ENCODE measurements around the gene UBXN4. TPM values are rescaled to one million over a fixed set of nuclear protein-coding genes. Genes with fewer than 3 reads are reported as not detected.

The UBXN4 gene
- total RNA-seq, 4 donors from 2014 or later: 60.1 to 86.7 (median 75.1) TPM

DNA sequence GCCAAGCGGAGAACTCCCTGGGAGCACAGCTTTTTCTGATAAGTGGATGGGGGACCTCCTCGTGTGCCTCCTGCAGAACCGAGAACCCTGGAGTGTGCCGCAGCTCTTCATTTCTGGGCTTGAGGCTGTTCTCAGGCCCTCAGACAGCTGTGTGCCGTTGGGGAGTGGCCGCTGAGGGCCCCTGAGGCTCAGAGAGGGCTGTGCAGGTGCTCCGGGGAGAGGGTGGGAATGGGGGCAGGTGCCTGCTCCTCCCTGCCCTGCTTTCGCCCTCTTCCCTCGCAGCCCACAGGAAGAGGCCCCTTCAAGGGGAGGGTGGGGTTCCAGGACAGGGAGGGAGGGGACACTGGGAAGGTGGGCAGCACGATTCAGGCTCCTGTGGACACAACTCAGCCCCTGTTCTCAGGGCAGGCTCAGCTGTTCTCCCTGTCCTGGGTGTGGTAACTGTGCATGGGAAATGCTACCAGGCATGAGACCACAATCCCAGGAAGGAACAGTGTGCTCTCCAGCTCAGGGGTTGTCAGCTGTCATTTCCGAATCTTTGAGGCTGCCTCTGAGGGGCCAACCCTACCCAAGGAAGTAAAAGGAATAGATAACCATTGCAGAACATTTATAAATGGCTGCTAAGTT lies 84.0 kb downstream of the UBXN4 start:
- TF ChIP-seq, protein P1, sequence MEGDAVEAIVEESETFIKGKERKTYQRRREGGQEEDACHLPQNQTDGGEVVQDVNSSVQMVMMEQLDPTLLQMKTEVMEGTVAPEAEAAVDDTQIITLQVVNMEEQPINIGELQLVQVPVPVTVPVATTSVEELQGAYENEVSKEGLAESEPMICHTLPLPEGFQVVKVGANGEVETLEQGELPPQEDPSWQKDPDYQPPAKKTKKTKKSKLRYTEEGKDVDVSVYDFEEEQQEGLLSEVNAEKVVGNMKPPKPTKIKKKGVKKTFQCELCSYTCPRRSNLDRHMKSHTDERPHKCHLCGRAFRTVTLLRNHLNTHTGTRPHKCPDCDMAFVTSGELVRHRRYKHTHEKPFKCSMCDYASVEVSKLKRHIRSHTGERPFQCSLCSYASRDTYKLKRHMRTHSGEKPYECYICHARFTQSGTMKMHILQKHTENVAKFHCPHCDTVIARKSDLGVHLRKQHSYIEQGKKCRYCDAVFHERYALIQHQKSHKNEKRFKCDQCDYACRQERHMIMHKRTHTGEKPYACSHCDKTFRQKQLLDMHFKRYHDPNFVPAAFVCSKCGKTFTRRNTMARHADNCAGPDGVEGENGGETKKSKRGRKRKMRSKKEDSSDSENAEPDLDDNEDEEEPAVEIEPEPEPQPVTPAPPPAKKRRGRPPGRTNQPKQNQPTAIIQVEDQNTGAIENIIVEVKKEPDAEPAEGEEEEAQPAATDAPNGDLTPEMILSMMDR (IDR thresholded peaks at IDR 0.05): no peak
- ATAC-seq (ENCODE audit: low FRiP score) (no peak), DNase-seq (ENCODE audit: low spot score) (no peak)

DNA sequence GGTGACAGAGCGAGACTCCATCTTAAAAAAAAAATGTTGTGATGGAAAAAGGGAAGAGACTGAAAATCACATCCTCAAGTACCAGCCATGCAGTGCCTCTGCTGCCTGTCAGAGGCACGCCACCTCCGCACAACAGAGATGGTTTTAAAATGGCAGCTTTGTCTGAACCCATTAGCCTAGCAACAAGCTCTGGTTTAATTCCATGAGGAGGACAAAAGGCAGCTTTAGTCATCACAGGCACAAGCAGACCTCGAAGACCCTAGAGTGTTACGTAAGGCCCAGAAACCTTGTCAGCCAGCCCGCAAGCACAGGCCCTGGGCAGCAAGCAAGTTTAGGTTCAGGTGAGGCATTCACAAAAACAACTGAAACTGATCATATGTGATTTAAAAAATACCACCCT lies 84.9 kb downstream of the UBXN4 start:
- DNase-seq (ENCODE audit: low spot score): no peak
- TF ChIP-seq, protein P1 (IDR thresholded peaks at IDR 0.05): no peak
- ATAC-seq (ENCODE audit: low FRiP score): no peak

DNA sequence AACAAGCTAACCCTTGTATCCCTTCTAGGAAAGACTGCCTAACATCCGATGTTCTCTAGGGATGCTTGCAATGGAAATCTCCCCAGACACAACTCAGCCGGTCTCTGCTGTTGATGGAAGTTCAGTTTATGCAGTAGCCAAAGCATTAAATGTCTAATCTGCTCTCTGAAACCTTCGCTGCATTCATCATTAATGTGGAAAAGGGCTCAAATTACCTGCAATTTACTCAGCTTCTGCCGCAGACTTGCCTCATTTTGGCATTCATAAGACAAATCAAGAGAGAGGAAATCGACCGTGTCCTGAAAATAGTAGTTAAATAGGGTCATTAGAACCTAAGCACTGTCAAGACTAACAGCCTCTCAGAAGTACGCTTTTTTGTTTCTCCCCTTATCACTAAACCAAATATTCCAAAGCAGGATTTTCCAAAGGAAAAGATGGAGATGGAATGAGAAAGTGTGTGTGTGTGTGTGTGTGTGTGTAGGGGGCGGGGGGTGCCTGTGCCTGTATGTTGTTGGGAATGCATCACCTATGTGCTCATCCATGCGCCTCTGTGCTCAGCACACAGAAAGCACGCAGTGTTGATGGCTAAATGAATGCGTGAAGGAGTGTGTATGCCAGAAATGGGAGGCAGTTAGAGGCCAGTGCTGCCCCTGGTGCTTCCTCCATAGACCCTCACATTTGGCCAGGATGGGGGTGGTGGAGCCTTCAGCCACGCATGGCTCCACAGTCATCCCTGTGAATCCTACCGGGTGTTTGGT lies 87.9 kb downstream of the UBXN4 start:
- no peak for DNase-seq (ENCODE audit: low spot score)
- ATAC-seq (ENCODE audit: low FRiP score): no peak
- TF ChIP-seq, protein P1 (IDR thresholded peaks at IDR 0.05): no peak

DNA sequence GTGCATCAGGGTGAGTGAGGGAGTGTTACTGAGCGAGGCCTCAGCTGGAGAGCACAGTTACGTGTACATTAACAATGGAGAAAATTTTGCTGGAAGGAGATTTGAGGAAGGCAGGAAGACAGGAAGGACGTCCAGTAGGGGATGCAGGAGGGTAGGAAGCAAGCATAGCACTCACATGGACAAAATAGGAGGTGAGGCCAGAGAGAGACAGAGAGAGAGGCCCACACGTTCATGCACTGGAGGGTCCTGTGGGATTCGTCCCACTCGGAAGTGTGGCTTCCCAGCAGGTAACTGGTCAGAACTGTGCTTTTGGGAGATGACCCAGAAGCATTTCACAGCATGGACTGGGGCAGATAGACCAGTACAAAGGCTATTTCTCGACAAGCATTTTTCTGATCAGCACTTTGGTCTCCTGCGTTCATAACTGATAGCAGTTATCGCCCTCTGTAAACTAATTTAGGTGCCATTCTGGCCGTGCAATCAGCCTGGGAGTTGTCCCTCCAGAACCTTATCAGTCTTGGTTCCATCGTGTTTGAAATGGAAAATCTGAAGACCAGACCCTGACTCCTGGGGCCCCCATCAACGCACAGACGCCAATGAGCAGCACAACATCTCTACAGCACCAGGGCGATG lies 89.6 kb downstream of the UBXN4 start:
- ATAC-seq (ENCODE audit: low FRiP score) (no peak), DNase-seq (ENCODE audit: low spot score) (no peak)
- TF ChIP-seq, protein P1 (IDR thresholded peaks at IDR 0.05): no peak

DNA sequence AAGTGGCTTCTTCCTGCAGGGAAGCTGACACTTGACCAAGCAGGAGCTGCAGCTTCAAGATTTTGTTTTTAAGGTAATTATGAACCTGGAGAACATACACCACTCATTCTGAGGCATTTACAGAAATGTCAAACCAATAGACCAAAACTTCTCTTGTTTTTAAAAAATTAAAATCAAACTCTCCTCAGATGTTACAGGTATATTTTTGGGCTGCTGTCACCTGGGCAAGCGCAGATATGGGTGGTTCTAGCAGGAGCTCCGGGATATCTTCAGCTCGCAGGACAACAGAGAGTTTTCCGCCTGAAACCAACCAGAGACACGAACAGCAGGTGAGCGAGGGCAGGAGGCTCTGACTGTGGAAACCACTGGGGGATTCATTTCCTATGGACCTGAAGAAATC lies 91.2 kb downstream of the UBXN4 start:
- no peak for ATAC-seq (ENCODE audit: low FRiP score)
- TF ChIP-seq, protein P1 (IDR thresholded peaks at IDR 0.05): no peak
- DNase-seq (ENCODE audit: low spot score): no peak

Small RNAs within 50 kb of the gene (small RNA-seq; reads per million reads assigned to genes)
- gene RF00019: not detected

Other genes starting within 250 kb of the UBXN4 start
- 1 to 10 TPM; 3.3 to 4.0 (median 3.9) TPM for gene ZRANB3, start 210.6 kb upstream of the UBXN4 start, total RNA-seq
- 10 to 100 TPM; 11.1 to 17.5 (median 15.7) TPM for gene R3HDM1, start 210.4 kb upstream of the UBXN4 start, total RNA-seq
- gene LCT, start 95.3 kb downstream of the UBXN4 start, total RNA-seq: under 1 TPM in 1 of 4 donors, not detected in 3; 0.09 TPM
- gene MCM6, start 134.6 kb downstream of the UBXN4 start, total RNA-seq: 10 to 100 TPM in 3 of 4 donors, 1 to 10 TPM in 1; 8.5 to 13.1 (median 12.2) TPM
- 10 to 100 TPM; 59.3 to 76.3 (median 68.2) TPM for gene DARS1, start 243.8 kb downstream of the UBXN4 start, total RNA-seq

Data from omental fat pad (tissue), 4 donors.